ENCODE measurements around the gene HOXA2.

HOXA2 gene

DNA sequence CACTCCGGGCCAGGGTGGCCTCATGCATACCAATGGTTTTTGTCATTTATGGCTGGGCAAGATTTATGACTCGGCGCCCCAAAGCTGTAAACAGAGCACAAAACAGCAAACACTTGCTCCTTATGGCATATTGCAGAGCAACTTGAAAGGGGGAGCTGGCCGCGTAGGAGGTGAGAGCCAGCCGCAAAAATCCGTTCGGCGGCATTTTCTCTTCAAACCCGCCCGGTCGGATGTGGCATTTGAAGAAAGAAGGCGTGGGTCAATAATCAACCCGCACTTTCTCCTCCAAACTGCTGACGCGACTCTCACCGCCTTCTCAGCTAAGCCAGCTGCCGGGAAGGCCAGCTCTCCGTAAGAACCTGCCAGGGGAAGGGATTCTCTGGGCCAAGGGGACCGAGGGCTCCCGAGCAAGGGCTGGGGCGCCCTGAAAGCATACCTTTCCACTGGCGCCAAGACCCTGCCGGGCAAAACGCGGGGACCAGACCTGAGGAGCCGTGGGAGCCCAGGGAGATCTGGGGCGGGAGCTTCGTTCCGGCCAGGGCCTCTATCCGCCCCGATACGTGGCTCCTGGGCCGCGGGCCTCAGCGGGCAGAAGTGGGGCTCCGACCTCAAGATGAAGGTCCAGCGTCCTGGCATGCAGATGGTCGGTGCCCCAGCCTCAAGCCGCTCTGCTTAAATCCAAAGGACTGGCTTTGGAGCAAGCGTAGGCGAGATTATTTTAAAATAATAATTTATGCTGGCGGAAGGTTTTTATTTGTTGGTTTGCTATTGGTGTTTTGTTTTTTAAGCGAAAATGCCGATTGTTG lies 12.9 kb upstream of the HOXA2 start:
- no peaks in the 10 kb centered on the region for H3K9me3 ChIP-seq
- peak; percentile 84 to 86 for DNase-seq (ENCODE audit: low spot score in 2 of 2)
- H3K36me3 ChIP-seq (replicated peaks) = no peaks in the 10 kb centered on the region
- in situ Hi-C loops (cut with MboI; ENCODE audit: low sequenced_read_pairs) = no loop called here
- peaks cover 32% of the 10 kb centered on the region for H3K4me1 ChIP-seq
- peak overlapping the region; percentile 4 for H3K4me3 ChIP-seq
- H3K27me3 ChIP-seq (ENCODE audit: low read depth) = no peaks in the 10 kb centered on the region

GRCh38 chr7:27114881-27115220 lies 12.4 kb upstream of the HOXA2 start:
- no peaks in the 10 kb centered on the region for H3K36me3 ChIP-seq (replicated peaks)
- H3K4me3 ChIP-seq = no peak overlapping the region
- in situ Hi-C loops (cut with MboI; ENCODE audit: low sequenced_read_pairs) = no loop called here
- H3K9me3 ChIP-seq = no peaks in the 10 kb centered on the region
- no peak for DNase-seq (ENCODE audit: low spot score in 2 of 2)
- peaks cover 32% of the 10 kb centered on the region for H3K4me1 ChIP-seq
- no peaks in the 10 kb centered on the region for H3K27me3 ChIP-seq (ENCODE audit: low read depth)

DNA sequence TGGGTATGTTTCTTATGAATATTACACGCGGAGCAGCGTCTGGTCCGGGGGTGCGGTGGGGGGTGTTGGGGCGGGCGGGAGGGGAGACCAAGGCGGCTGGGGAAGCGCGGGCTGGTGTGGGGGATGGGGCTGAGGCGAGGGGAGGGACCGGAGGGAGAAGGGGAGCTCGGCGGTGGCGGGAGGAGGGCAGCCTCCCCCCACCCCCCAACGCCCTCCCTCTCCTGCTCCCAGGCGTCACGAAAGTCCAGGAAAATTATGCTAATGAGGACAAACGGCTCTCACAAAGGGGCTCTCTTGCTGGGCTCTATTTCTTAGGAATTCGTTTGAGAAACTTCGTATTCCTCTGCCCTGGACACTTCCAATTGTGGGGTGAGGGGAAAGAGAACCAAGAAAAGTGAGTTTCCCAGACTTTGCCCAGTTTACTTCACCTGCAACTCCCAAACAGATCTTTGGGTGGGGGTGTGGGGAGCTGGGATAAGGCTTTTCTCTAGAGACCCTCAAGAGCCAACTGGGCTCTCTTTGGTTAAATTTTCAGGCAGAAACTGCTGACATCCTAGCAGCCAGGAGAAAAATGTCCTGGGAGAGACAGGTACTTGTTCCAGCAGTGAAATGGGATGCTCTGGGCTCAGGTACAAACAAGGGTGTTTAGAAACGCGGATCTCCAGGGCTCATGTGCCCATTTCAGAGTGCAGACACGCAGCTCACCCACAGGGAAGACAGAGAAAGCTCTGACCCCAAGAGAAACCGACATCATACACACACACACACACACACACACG lies 11.7 kb upstream of the HOXA2 start:
- Histone ChIP-seq H3K36me3 (replicated peaks) (no peaks in the 10 kb centered on the region), H3K4me1 (peaks cover 32% of the 10 kb centered on the region), H3K4me3 (no peak overlapping the region), H3K27me3 (ENCODE audit: low read depth) (no peaks in the 10 kb centered on the region), H3K9me3 (no peaks in the 10 kb centered on the region)
- DNase-seq (ENCODE audit: low spot score in 2 of 2) = no peak
- in situ Hi-C loops (cut with MboI; ENCODE audit: low sequenced_read_pairs) = no loop called here

DNA sequence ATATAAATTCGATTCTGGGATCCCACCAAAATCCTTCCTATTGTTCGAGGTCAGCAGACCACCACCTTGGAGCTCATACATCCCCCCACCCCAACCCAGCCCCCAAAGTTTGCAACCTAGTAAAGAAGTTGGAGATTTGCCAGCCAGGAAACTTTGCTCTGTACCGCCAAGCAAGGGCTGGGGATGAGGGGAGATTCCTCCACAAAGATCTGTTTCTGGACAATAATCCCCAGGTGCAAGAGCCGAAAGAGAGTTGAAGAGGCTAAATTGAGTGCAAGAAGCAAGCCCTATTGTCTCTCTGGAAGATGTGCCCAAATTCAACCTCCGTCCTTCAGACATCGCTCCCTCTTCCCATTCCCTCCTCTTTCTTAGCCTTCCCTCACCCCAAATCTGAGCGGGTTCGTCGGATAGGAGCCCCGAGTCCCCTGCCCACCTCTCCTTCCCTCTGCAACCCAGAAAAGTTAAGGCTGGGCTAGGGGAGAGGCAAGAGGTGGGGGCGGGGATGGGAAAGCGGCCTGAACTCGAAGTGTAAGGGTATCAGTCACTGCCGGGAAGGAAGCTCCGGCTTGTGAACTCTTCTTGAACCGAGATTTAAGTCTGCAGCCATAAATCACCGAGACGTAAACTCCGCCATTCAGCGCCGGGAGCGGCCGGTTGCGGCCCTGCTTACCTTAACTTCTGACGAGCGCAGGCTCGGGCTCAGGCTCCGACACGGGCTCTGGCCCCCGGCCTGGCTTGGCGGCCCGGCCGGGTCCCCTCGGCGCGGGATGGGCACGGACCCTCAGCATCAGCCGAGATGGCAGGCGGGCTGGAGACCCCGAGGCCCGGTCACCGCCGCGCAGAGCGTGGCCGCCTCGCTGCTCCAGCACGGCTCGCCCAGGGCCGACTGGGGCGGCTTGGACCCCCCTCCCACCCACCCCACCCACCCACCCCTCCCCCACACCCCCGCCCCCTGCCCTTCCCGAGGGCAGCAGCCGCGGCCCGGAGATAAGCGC lies 10.8 kb upstream of the HOXA2 start:
- no peak overlapping the region for H3K4me3 ChIP-seq
- DNase-seq (ENCODE audit: low spot score in 2 of 2) = no peak
- H3K9me3 ChIP-seq = no peaks in the 10 kb centered on the region
- peaks cover 32% of the 10 kb centered on the region for H3K4me1 ChIP-seq
- in situ Hi-C loops (cut with MboI; ENCODE audit: low sequenced_read_pairs) = no loop called here
- H3K27me3 ChIP-seq (ENCODE audit: low read depth) = no peaks in the 10 kb centered on the region
- no peaks in the 10 kb centered on the region for H3K36me3 ChIP-seq (replicated peaks)

GRCh38 chr7:27112361-27112760 lies 9.9 kb upstream of the HOXA2 start:
- no peaks in the 10 kb centered on the region for H3K36me3 ChIP-seq (replicated peaks)
- no peaks in the 10 kb centered on the region for H3K9me3 ChIP-seq
- peaks cover 32% of the 10 kb centered on the region for H3K4me1 ChIP-seq
- no peaks in the 10 kb centered on the region for H3K27me3 ChIP-seq (ENCODE audit: low read depth)
- in situ Hi-C loops (cut with MboI; ENCODE audit: low sequenced_read_pairs) = no loop called here
- H3K4me3 ChIP-seq = no peak overlapping the region
- no peak for DNase-seq (ENCODE audit: low spot score in 2 of 2)

DNA sequence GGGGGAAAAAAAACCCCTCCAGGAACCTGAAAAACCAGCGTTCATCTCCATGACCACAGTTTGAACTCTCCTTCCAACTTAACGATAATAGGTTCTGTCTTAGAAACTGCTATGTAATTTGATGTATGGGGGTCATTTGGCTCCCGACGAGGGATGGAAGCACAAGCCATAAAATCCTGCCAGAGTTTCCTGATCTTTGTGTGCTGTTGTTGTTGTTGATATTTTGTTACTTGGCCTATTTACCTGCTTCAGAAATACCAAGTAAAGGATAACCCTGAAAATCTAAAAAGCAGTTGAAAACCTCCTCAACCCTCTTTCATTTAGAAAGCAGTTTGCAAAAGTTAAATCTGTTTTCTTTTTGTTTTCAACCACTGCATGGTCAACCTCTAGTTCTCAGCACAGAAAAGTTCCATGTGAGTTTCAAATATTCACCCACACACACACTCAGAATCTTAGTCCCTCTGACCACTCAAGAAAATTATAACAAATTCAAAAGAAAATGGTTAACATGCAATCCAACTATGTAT lies 9.3 kb upstream of the HOXA2 start:
- no peaks in the 10 kb centered on the region for H3K36me3 ChIP-seq (replicated peaks)
- no peak for DNase-seq (ENCODE audit: low spot score in 2 of 2)
- peaks cover 32% of the 10 kb centered on the region for H3K4me1 ChIP-seq
- in situ Hi-C loops (cut with MboI; ENCODE audit: low sequenced_read_pairs) = no loop called here
- no peak overlapping the region for H3K4me3 ChIP-seq
- H3K9me3 ChIP-seq = no peaks in the 10 kb centered on the region
- no peaks in the 10 kb centered on the region for H3K27me3 ChIP-seq (ENCODE audit: low read depth)

- Histone ChIP-seq H3K4me3 (no peak overlapping the region), H3K9me3 (no peaks in the 10 kb centered on the region), H3K36me3 (replicated peaks) (no peaks in the 10 kb centered on the region), H3K4me1 (peaks cover 29% of the 10 kb centered on the region), H3K27me3 (ENCODE audit: low read depth) (no peaks in the 10 kb centered on the region)
- DNase-seq (ENCODE audit: low spot score in 2 of 2) = no peak
- in situ Hi-C loops (cut with MboI; ENCODE audit: low sequenced_read_pairs) = no loop called here
These were observed 8.7 kb upstream of the HOXA2 start for GRCh38 chr7:27111042-27111750.

DNA sequence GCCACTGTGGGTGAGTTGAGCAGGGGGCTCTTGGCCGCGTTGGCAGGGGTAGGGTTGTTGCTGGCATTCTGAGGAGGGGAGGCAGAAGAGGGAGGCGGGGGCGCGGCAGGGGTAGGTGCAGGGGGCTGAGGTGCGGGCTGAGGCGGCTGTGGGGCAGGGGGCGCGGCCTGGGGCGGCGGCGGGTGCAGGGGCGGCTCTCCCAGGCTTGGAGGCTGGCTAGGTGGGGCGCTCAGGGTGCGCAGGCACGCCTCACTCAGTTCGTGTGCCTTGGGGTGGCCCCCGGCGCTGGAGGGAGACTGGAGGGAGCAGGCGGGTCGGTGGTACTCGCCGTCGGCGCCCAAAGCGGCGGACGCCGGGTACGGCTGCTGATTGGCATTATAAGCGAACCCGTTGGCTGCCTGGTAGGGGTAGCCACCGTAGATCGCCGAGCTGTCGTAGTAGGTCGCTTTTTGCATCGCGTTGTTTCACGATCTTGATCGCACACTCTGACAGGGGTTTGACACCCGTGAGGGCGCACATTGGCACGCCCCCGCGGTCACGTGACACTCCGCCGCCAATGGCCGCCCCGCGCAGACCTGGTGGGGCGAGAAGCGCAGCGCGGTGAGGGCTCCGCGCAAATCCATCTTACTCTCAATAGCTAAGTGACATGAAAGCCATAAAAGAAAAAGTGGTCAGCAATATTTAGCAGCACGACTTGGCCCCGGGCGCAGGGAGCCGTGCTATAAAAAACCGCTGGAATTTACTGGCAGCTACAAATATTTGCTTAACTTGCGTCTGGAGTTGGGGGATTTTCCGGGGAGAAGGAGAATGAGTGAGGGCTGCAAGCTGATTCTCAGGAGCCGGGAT lies 7.9 kb upstream of the HOXA2 start:
- H3K9me3 ChIP-seq = no peaks in the 10 kb centered on the region
- no peaks in the 10 kb centered on the region for H3K36me3 ChIP-seq (replicated peaks)
- H3K4me3 ChIP-seq = no peak overlapping the region
- no peak for DNase-seq (ENCODE audit: low spot score in 2 of 2)
- no peaks in the 10 kb centered on the region for H3K27me3 ChIP-seq (ENCODE audit: low read depth)
- in situ Hi-C loops (cut with MboI; ENCODE audit: low sequenced_read_pairs) = no loop called here
- H3K4me1 ChIP-seq = peaks cover 21% of the 10 kb centered on the region

DNA sequence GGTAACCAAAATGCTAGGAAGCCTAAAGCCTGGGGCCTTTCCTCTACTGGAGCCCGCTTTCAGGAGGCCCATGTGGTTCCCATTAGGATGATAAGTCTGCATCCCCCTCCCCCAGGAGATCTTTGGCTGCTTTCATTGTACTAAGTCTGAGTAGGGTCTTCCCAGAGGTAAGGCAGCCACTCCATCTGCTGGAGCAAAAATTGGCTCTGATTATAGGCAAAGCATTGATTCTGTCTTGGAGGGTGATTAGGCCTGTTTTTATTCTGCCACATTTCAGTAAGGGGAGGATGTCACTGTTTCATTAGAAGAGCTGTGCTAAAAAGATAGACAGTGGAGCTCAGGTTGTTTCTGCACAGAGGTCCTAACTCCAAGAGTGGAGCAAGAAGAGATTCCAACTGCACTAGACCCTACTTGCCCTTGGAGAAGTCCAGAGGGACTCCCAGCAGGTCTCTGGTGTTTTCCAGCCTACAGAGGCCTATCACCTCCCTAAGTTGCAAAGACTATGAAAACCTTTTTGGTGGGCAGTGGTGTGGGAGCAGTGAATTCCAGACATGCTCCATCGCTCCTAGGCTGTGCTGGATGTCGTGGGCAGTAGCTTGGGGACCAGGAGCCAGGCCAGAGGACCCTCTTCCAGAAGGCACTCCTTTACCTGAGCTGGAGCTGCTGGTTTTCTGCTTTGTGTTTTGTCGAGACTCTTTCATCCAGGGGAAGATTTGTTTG lies 7.1 kb upstream of the HOXA2 start:
- no peaks in the 10 kb centered on the region for H3K9me3 ChIP-seq
- no peak for DNase-seq (ENCODE audit: low spot score in 2 of 2)
- H3K27me3 ChIP-seq (ENCODE audit: low read depth) = no peaks in the 10 kb centered on the region
- H3K4me1 ChIP-seq = peaks cover 14% of the 10 kb centered on the region
- H3K36me3 ChIP-seq (replicated peaks) = no peaks in the 10 kb centered on the region
- no peak overlapping the region for H3K4me3 ChIP-seq
- in situ Hi-C loops (cut with MboI; ENCODE audit: low sequenced_read_pairs) = no loop called here

- in situ Hi-C loops (cut with MboI; ENCODE audit: low sequenced_read_pairs) = no loop called here
- Histone ChIP-seq H3K36me3 (replicated peaks) (no peaks in the 10 kb centered on the region), H3K4me1 (peaks cover 9% of the 10 kb centered on the region), H3K9me3 (no peaks in the 10 kb centered on the region), H3K27me3 (ENCODE audit: low read depth) (no peaks in the 10 kb centered on the region), H3K4me3 (no peak overlapping the region)
- no peak for DNase-seq (ENCODE audit: low spot score in 2 of 2)
These were observed 6.1 kb upstream of the HOXA2 start for GRCh38 chr7:27108390-27109127.
